IMR-90 (cell line): ENCODE data around the gene SKA2. TPM values are rescaled to one million over a fixed set of nuclear protein-coding genes. Genes with fewer than 3 reads are reported as not detected.

Experiments used
- ATAC-seq: fragments of 200-7000 bp; cut with Tn5 transposase; 2 replicates; pipeline ENCODE4 v1.9.1; 2020; ENCODE audit warnings: low read depth, mild to moderate bottlenecking, moderate library complexity
- BruUV-seq: library from RNA; stranded (reverse); fragments of 400-500 nt; replicated peaks from 2 replicates; lab custom pipeline; 2021; lab: Mats Ljungman, UMichigan
- CTCF ChIA-PET: fragments of 300-600 bp; formaldehyde crosslinking; extraction: SDS; loops from one replicate; lab custom pipeline; 2021; ENCODE audit warnings: antibody characterized with exemption; lab: Yijun Ruan, JAX
- POLR2A ChIA-PET: fragments of 300-600 bp; sonication (Branson Sonifier 250); formaldehyde crosslinking; loops from one replicate; lab custom pipeline; 2022; ENCODE audit warnings: antibody characterized with exemption; ENCODE audit not compliant: unreplicated experiment; lab: Charles Lee
- DNase-seq: peaks from one replicate; pipeline ENCODE4 v3.0.0; 2013
- H2AFZ ChIP-seq: replicated peaks from 2 replicates; pipeline ENCODE3; 2013; ENCODE audit warnings: low read length, mild to moderate bottlenecking; ENCODE audit not compliant: poor library complexity
- H2AK5ac ChIP-seq: 2 replicates; pipeline ENCODE4 v1.6.1; 2013; ENCODE audit warnings: low read depth, low read length, inconsistent platforms
- H2AK9ac ChIP-seq: replicated peaks from 2 replicates; pipeline ENCODE3; 2013; ENCODE audit warnings: mild to moderate bottlenecking, low read depth, low read length, moderate library complexity; ENCODE audit not compliant: poor library complexity
- H2BK120ac ChIP-seq: 2 replicates; pipeline ENCODE4 v1.6.1; 2013; ENCODE audit warnings: low read depth, low read length, inconsistent platforms
- H2BK15ac ChIP-seq: 3 replicates; pipeline ENCODE4 v1.6.1; 2013; ENCODE audit warnings: low read depth, low read length, inconsistent platforms
- H2BK20ac ChIP-seq: 2 replicates; pipeline ENCODE4 v1.6.1; 2013; ENCODE audit warnings: low read depth, mild to moderate bottlenecking, inconsistent platforms, low read length, moderate library complexity
- H2BK5ac ChIP-seq: 2 replicates; pipeline ENCODE4 v1.6.1; 2013; ENCODE audit warnings: mild to moderate bottlenecking, low read depth, low read length, inconsistent platforms; ENCODE audit not compliant: poor library complexity, severe bottlenecking
- H3K14ac ChIP-seq: replicated peaks from 2 replicates; pipeline ENCODE4 v1.6.1; 2013; ENCODE audit warnings: low read depth, low read length, inconsistent platforms
- H3K18ac ChIP-seq: 2 replicates; pipeline ENCODE4 v1.6.1; 2013; ENCODE audit warnings: low read depth, low read length, control low read depth
- H3K23ac ChIP-seq: 2 replicates; pipeline ENCODE4 v1.6.1; 2013; ENCODE audit warnings: low read depth, low read length, inconsistent platforms
- H3K27ac ChIP-seq: 2 replicates; pipeline ENCODE4 v1.5.1; 2013; ENCODE audit warnings: mild to moderate bottlenecking, control low read depth, low read length; ENCODE audit not compliant: insufficient read depth
- H3K27me3 ChIP-seq: 2 replicates; pipeline ENCODE4 v1.6.1; 2013; ENCODE audit warnings: low read length; ENCODE audit not compliant: control insufficient read depth, insufficient read depth
- H3K36me3 ChIP-seq: 2 replicates; pipeline ENCODE4 v1.6.1; 2013; ENCODE audit warnings: low read length, mixed read lengths; ENCODE audit not compliant: control insufficient read depth, insufficient read depth
- H3K4ac ChIP-seq: 2 replicates; pipeline ENCODE4 v1.6.1; 2013; ENCODE audit warnings: low read depth, low read length, inconsistent platforms
- H3K4me1 ChIP-seq: 2 replicates; pipeline ENCODE4 v1.6.1; 2013; ENCODE audit warnings: low read length, mixed read lengths; ENCODE audit not compliant: control insufficient read depth, insufficient read depth
- H3K4me2 ChIP-seq: 2 replicates; pipeline ENCODE4 v1.6.1; 2013; ENCODE audit warnings: low read depth, mild to moderate bottlenecking, control low read depth, low read length, moderate library complexity
- H3K4me3 ChIP-seq: 2 replicates; pipeline ENCODE4 v1.5.1; 2013; ENCODE audit warnings: low read depth, mild to moderate bottlenecking, control low read depth, low read length, moderate library complexity; ENCODE audit not compliant: insufficient read depth
- H3K56ac ChIP-seq: 2 replicates; pipeline ENCODE4 v1.6.1; 2013; ENCODE audit warnings: low read length, inconsistent platforms; ENCODE audit not compliant: insufficient read depth; ENCODE audit errors: extremely low read depth
- H3K79me1 ChIP-seq, 2 experiments: 2 replicates each; pipeline ENCODE4 v1.6.1; 2013; ENCODE audit warnings: low read length in 2 of 2, inconsistent platforms in 1 of 2, low read depth in 1 of 2
- H3K9ac ChIP-seq: 2 replicates; pipeline ENCODE4 v1.6.1; 2013; ENCODE audit warnings: low read depth, low read length, control low read depth
- H3K9me1 ChIP-seq: 2 replicates; pipeline ENCODE4 v1.6.1; 2013; ENCODE audit warnings: low read length, inconsistent platforms; ENCODE audit not compliant: insufficient read depth
- H3K9me3 ChIP-seq: 2 replicates; pipeline ENCODE4 v1.6.1; 2013; ENCODE audit warnings: low read length; ENCODE audit not compliant: control insufficient read depth, insufficient read depth
- H4K20me1 ChIP-seq: 2 replicates; pipeline ENCODE4 v1.6.1; 2013; ENCODE audit warnings: low read length, inconsistent platforms; ENCODE audit not compliant: insufficient read depth
- H4K5ac ChIP-seq: 2 replicates; pipeline ENCODE4 v1.6.1; 2013; ENCODE audit warnings: mild to moderate bottlenecking, low read depth, low read length, control low read depth
- H4K8ac ChIP-seq, 2 experiments: 2 replicates each; pipeline ENCODE4 v1.6.1; 2013; ENCODE audit warnings: low read depth in 2 of 2, low read length in 2 of 2, control low read depth in 1 of 2, inconsistent platforms in 1 of 2
- H4K91ac ChIP-seq: 2 replicates; pipeline ENCODE4 v1.6.1; 2013; ENCODE audit warnings: low read depth, low read length, inconsistent platforms; ENCODE audit not compliant: insufficient read depth
- CHD1 ChIP-seq: IDR thresholded peaks from 2 replicates; pipeline ENCODE4 v1.6.1; 2012; ENCODE audit warnings: low read depth, low read length, improper control_type of control experiment
- FOS ChIP-seq: fragments of 150-350 bp; IDR thresholded peaks from 2 replicates; pipeline ENCODE4 v1.6.1; 2016; ENCODE audit warnings: low read depth, low read length
- MAFK ChIP-seq: IDR thresholded peaks from 2 replicates; pipeline ENCODE4 v1.6.1; 2012; ENCODE audit warnings: low read depth, low read length, improper control_type of control experiment
- NFE2L2 ChIP-seq: fragments of 150-350 bp; IDR thresholded peaks from 2 replicates; pipeline ENCODE4 v1.6.1; 2016; ENCODE audit warnings: low read depth, mild to moderate bottlenecking, low read length
- RAD21 ChIP-seq: IDR thresholded peaks from 2 replicates; pipeline ENCODE4 v1.6.1; 2012; ENCODE audit warnings: low read length, improper control_type of control experiment
- RCOR1 ChIP-seq: IDR thresholded peaks from 2 replicates; pipeline ENCODE4 v1.6.1; 2012; ENCODE audit warnings: mild to moderate bottlenecking, low read length, improper control_type of control experiment; ENCODE audit not compliant: insufficient replicate concordance
- SMC3 ChIP-seq: fragments of 150-350 bp; IDR thresholded peaks from 2 replicates; pipeline ENCODE4 v1.6.1; 2016; ENCODE audit warnings: low read depth, mild to moderate bottlenecking, antibody characterized with exemption, low read length, moderate library complexity
- WGBS, 2 experiments: methylation state at CpG; one replicate each; pipeline versions ENCODE4 v1.1.5 to v1.1.7; 2013; ENCODE audit warnings: missing lambda C conversion rate in 2 of 2; ENCODE audit not compliant: insufficient read length in 1 of 2; ENCODE audit errors: extremely low coverage in 2 of 2; 5-methylcytosine and 5-hydroxymethylcytosine counted together
- dilution Hi-C: fragments of 300-500 bp; cut with HindIII; formaldehyde crosslinking; loops from one replicate; pipeline ENCODE4 v1.14.3; 2018; ENCODE audit warnings: low sequenced_read_pairs; ENCODE audit not compliant: unreplicated experiment
- in situ Hi-C: fragments of 300-500 bp; cut with MboI; formaldehyde crosslinking; loops from 3 replicates; pipeline ENCODE4 v1.14.3; 2019; ENCODE audit warnings: low sequenced_read_pairs, inconsistent platforms, mixed read lengths
- intact Hi-C: fragments of 100-400 bp; cut with micrococcal nuclease; formaldehyde crosslinking; loops from 2 replicates; pipeline ENCODE4 v1.10.0; 2022
- polyA plus RNA-seq, 3 experiments: library from polyadenylated mRNA; depleted of rRNA; stranded (reverse); fragments of >200 nt; gene quantifications; 2 replicates each; pipeline ENCODE4 v1.2.3, GENCODE V29; 2012; ENCODE audit warnings: low replicate concordance in 1 of 3
- total RNA-seq: library from RNA; depleted of rRNA; stranded (reverse); fragments of >200 nt; gene quantifications from 2 replicates; pipeline ENCODE4 v1.2.3, GENCODE V29; 2012

Gene SKA2
- total and polyA plus RNA-seq, 2 of the 4 experiments (the other 2 are of a cell fraction) = 30.4 to 38.7 TPM

DNA sequence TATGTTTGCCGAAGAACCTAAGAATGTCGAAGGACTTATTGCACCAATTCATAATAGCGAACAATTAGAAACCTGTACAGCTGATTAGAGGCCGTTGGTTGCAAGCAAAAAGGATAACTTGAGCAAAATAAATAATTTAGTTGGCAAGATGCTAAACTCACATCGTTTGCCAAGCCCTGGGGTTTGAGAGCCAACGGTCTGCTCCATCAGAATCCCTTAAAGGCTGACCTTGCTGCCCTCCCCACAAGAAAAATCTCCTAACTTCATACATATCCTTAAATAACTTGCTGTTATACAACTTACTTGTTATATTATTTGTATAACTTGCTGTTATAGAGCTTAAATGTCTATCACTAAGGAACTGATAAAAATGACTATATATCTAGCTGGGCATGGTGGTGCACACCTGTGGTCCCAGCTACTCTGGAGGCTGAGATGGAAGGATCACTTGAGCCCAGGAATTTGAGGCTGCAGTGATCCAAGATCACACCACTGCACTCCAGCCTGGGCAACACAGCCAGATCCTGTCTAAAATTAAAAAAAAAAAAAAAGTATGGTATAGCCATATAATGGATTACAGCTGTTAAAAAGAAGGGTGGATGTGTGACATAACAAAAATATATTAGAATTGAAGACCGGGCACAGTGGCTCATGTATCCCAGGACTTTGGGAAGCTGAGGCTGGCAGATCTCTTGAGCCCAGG lies 46.4 kb downstream of the SKA2 start:
- H3K36me3 ChIP-seq = no peaks in the 10 kb centered on the region
- H4K91ac ChIP-seq = no peak overlapping the region
- H2BK20ac ChIP-seq = no peak overlapping the region
- H2BK5ac ChIP-seq = no peak overlapping the region
- POLR2A ChIA-PET = no interaction called here
- no peak overlapping the region for H2AK9ac ChIP-seq
- H2BK120ac ChIP-seq = no peak overlapping the region
- no peaks in the 10 kb centered on the region for H3K9me1 ChIP-seq
- BruUV-seq = no TSS peak
- H3K14ac ChIP-seq = no peak overlapping the region
- no peaks in the 10 kb centered on the region for H3K27me3 ChIP-seq
- no peak overlapping the region for H2AFZ ChIP-seq
- no peak overlapping the region for H3K4ac ChIP-seq
- no peaks in the 10 kb centered on the region for H3K4me1 ChIP-seq
- intact Hi-C loops = no loop called here
- DNase-seq (no peak), ATAC-seq (no peak)
- H2BK15ac ChIP-seq = no peak overlapping the region
- dilution Hi-C loops = no loop called here
- no peaks in the 10 kb centered on the region; the same call in 1 of the 2 replicates for H4K20me1 ChIP-seq
- in situ Hi-C loops = no loop called here
- no peak overlapping the region for H4K5ac ChIP-seq
- H3K27ac ChIP-seq = no peak overlapping the region
- no peaks in the 10 kb centered on the region for H3K9me3 ChIP-seq
- no peak overlapping the region for H3K4me3 ChIP-seq
- no peak for TF ChIP-seq RAD21
- TF ChIP-seq SMC3 = no peak
- TF ChIP-seq FOS = no peak
- TF ChIP-seq MAFK = no peak
- TF ChIP-seq NFE2L2 = no peak
- TF ChIP-seq CHD1 = no peak
- no peak for TF ChIP-seq RCOR1
- no peak overlapping the region for H3K56ac ChIP-seq
- H4K8ac ChIP-seq = no peak overlapping the region
- CTCF ChIA-PET = no interaction called here
- no CpG with 5 or more reads among the region's 7 CpGs for WGBS, 2 experiments
- H2AK5ac ChIP-seq = no peak overlapping the region
- no peak overlapping the region for H3K18ac ChIP-seq
- peaks cover 9 to 29% of the 10 kb centered on the region in 2 experiments; a peak in 3 of 4 replicates for H3K79me1 ChIP-seq
- H3K9ac ChIP-seq = no peak overlapping the region
- H3K23ac ChIP-seq = no peak overlapping the region
- no peak overlapping the region for H3K4me2 ChIP-seq
